CD1c-positive myeloid dendritic cell (primary cell): ENCODE measurements around the gene ARHGEF9.
"Not testable (repeated sequence)": the region's sequence is repeated elsewhere in the genome, so short reads cannot be mapped to it uniquely, and the experiment has no call there.

ENCODE experiments used
- DNase-seq: peaks from one replicate; pipeline ENCODE4 v3.0.0-alpha.2; 2016; ENCODE audit errors: extremely low spot score

Gene ARHGEF9

DNA sequence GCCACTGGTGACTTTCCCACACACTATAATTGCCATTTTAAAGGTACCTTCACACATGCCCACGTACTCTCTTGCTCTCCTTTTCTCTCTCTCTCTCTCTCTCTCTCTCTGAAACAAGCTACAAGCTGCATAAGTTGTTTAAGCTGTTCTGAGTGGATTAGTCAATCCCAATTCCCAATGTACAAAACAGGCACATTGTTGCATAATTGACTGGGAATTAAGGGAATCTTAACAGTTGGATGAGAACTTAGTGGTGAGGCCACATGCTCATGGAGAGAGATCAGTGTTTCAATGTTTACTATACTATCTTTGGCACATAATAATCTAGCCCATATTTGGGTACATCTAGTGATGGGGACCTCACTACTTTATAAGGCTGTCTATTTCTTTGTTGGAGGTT is 123.3 kb downstream of the ARHGEF9 start:
- DNase-seq, result no peak

DNA sequence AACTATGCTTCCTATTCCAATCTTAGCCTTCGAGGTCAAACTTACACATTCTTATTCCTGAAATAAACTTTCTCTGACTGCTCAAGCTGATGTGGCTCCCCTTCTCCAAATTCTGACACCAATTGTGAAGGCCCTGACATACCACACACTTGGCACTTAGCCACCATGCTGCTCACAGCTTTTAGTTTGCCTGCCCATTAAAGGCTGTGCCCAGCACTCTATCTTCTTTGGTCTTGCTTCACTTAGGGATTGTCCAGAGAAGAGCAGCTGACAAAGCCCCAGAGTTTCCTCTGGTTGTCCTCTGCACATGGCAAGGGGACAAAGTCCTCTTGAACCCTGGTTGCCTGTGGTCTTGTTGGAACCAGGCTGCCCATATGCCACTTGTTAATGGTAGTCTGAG is 126.1 kb downstream of the ARHGEF9 start:
- DNase-seq, result no peak

DNA sequence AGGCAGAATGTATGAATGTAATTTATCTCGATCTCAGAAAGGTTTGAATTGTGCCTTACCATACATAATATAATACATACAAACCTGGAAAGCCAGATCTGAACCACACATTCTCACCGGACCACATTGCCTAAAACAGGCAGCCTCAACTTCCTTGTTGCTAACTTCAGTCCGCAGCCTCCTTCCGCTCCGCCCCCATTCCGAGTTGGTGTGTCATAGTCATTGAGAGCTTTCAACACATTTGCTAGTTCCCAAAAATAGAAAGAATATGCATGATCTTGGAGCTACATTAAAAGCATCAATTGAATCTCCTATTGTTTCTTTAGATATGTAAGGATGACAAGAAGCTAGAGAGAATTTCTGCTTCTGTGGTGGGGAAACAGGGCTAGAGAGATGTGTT is 127.2 kb downstream of the ARHGEF9 start:
- DNase-seq, result peak; percentile 55

DNA sequence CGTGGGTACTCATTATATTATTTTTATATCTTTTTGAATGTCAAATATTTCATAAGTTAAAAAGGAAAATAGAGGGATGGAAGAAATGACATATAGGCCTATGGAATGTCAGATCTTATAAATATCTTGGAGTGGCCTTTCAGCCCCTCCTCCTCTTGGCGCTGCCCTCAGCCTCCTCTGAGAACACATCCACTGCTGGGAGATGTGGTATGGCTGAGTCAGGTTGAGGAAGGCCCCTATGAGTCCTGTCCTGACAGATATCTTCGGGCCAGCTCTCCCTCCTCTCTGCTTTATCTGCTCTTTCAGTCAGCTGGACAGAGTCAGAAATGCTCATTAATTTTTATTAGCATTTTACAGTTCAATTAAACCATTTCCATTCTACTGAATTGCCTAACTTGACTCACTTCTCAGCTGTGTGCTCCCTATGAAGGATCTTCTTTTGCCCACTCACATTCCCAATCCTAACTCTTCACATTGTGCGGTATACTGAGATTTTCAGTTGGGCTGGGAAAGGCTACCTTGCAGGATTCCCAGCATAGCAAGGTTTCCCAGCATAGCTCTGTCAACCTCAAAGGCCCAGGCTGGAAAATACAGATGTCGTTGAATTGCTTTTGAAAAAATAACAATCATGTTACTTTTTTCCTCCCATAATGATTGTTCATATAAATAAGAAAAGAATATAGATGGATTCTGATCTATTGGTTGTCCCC is 128.0 kb downstream of the ARHGEF9 start:
- DNase-seq, result no peak

DNA sequence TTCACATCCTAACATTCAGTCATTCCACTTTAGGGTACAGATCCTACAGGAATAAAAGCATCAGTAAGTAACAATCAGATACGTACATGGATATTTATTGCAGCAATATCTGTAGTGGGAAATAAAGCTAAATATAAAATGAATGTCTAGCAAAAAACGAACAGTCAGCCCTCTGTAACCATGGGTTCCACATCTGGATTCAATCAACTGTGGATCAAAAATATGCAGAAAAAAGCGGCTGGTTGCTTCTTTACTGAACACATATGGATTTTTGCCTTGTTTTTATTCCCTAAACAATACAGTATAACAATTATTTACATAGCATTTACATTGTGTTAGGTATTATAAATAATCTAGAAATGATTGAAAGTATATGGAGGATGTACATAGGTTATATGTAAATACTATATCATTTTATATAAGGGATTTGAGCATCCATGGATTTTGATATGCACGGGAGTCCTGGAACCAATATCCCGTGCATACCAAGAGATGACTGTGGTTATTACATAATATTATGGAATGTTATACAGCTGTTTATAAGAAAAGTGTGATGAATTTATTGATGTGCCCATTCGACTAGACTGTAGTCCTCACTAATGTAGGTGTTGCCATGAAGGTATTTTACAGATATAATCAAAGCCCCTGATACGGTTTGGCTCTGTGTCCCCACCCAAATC is 132.8 kb downstream of the ARHGEF9 start:
- no peak for DNase-seq

DNA sequence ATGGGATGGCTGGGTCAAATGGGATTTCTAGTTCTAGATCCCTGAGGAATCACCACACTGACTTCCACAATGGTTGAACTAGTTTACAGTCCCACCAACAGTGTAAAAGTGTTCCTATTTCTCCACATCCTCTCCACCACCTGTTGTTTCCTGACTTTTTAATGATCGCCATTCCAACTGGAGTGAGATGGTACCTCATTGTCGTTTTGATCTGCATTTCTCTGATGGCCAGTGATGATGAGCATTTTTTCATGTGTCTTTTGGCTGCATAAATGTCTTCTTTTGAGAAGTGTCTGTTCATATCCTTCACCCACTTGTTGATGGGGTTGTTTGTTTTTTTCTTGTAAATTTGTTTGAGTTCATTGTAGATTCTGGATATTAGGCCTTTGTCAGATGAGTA is 139.3 kb downstream of the ARHGEF9 start:
- DNase-seq, result not testable (repeated sequence)

DNA sequence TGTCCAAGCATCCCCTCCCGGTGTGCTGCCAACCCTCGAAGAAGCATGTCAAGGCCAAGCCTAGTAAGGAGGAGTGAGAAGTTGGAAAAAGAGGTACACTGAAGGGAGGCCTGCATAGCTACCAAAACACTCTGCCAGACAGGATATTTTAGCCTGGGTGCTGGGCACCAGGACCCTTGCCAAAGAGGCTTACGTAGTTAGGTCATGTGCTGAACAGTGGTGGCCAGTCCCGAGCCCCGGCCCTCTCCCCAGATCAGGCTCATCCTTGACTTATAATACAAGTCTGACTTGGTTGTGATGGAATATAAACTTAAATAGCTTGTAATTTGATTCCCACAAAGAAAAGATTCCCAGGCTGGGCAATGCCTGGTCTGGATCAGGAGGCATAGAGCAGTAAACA is 149.3 kb downstream of the ARHGEF9 start:
- no peak for DNase-seq

DNA sequence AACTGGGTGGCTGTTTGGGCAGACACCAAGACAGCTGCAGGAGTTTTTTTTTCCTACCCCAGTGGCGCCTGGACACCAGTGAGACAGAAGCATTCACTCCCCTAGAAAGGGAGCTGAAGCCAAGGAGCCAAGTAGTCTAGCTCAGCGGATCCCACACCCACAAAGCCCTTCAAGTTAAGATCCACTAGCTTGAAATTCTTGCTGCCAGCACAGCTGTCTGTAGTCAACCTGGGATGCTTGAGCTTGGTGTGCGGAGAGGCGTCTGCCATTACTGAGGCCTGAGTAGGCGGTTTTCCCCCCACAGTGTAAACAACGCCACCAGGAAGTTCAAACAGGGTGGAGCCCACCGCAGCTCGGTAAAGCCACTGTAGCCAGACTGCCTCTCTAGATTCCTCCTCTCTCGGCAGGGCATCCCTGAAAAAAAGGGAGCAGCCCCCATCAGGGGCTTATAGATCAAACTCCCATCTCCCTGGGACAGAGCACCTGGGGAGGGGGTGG is 171.4 kb downstream of the ARHGEF9 start:
- DNase-seq, result no peak

DNA sequence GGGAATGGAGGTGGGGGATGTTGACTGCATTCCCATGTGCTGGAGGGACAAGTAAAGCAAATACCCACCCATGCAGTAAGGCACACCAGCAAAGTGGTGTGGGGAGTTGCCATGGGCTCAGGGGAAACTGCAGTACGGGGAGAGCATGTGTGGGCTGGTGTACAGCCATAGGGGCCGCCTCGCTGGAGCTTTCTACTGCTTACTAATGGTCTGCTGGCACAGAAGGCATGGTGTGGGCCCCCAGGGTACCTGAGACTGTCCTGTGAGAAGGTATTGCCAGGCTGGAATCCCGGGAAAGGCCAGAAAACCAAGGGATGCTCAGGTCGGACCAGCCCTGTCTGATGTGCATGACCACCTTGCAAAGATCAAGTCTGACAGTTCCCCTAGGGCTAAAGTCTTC is 199.1 kb downstream of the ARHGEF9 start:
- no peak for DNase-seq
